Tibial nerve (tissue), 4 donors: ENCODE data around the gene LRRC42. TPM values are rescaled to one million over a fixed set of nuclear protein-coding genes. Genes with fewer than 3 reads are reported as not detected.

Experiments used
- DNase-seq, 2 donors: peaks; one replicate each; pipeline ENCODE4 v3.0.0-alpha.2; 2019; ENCODE audit warnings: low spot score in 2 of 2
- H3K27ac ChIP-seq, 4 donors: fragments of 200-600 bp; sonication (generic) in 3 of 4; one replicate each; pipeline ENCODE4 v1.5.1; 2017 to 2019; ENCODE audit warnings: mild to moderate bottlenecking in 1 of 4
- H3K27me3 ChIP-seq, 2 donors: fragments of 200-600 bp; sonication (generic) in 1 of 2; one replicate each; pipeline versions ENCODE4 v1.5.1 to v1.6.0; 2017 to 2019
- H3K36me3 ChIP-seq, 3 donors: fragments of 200-600 bp; sonication (generic); one replicate each; pipeline ENCODE4 v1.5.1; 2018 to 2019
- H3K4me1 ChIP-seq, 4 donors: fragments of 200-600 bp; sonication (generic) in 3 of 4; one replicate each; pipeline ENCODE4 v1.5.1; 2017 to 2019
- H3K4me3 ChIP-seq, 4 donors: fragments of 200-600 bp; sonication (generic) in 3 of 4; one replicate each; pipeline ENCODE4 v1.5.1; 2017 to 2019; ENCODE audit warnings: mild to moderate bottlenecking in 1 of 4, moderate library complexity in 1 of 4
- H3K9me3 ChIP-seq, 4 donors: fragments of 200-600 bp; sonication (generic) in 3 of 4; one replicate each; pipeline ENCODE4 v1.5.1; 2017 to 2019
- EP300 ChIP-seq, 2 donors: sonication (generic); formaldehyde crosslinking; IDR thresholded peaks; one replicate each; pipeline ENCODE4 v1.6.1; 2017; ENCODE audit warnings: antibody characterized with exemption in 2 of 2, mild to moderate bottlenecking in 1 of 2
- POLR2A ChIP-seq, 2 donors: fragments of 450-650 bp; IDR thresholded peaks; one replicate each; pipeline ENCODE4 v1.6.1; 2017; ENCODE audit warnings: antibody characterized with exemption in 2 of 2, mild to moderate bottlenecking in 2 of 2, moderate library complexity in 2 of 2
- WGBS, 2 donors: methylation state at CpG; one replicate each; pipeline ENCODE4 v1.1.5; 2018; 5-methylcytosine and 5-hydroxymethylcytosine counted together
- total RNA-seq, 4 donors: library from RNA; depleted of rRNA; stranded (reverse); fragments of >200 nt; gene quantifications; one replicate each; pipeline ENCODE4 v1.1.0, GENCODE V29; 2016
- TF ChIP-seq, protein P1 (sequence below), 5 experiments: fragments of 200-600 bp in 3 of 5; fragments of 450-650 bp in 2 of 5; sonication (generic) in 3 of 5; IDR thresholded peaks; one replicate each; pipeline ENCODE4 v1.5.1; 2016 to 2019; ENCODE audit warnings: antibody characterized with exemption in 5 of 5, mild to moderate bottlenecking in 3 of 5, moderate library complexity in 2 of 5

LRRC42 gene
- total RNA-seq, 4 donors from 2014 or later, result 26.1 to 29.5 (median 26.8) TPM

GRCh38 chr1:54010415-54011117 is 64.4 kb downstream of the LRRC42 start:
- H3K4me3 ChIP-seq, result no peak overlapping the region
- H3K27me3 ChIP-seq, result peaks cover 0 to 6% of the 10 kb centered on the region in 2 donors
- no peaks in the 10 kb centered on the region for H3K36me3 ChIP-seq
- H3K9me3 ChIP-seq, result no peaks in the 10 kb centered on the region
- H3K27ac ChIP-seq, result no peak overlapping the region
- 51 to 69% methylated on average over 5 of the region's 5 CpGs for WGBS, 2 donors
- TF ChIP-seq, protein P1, sequence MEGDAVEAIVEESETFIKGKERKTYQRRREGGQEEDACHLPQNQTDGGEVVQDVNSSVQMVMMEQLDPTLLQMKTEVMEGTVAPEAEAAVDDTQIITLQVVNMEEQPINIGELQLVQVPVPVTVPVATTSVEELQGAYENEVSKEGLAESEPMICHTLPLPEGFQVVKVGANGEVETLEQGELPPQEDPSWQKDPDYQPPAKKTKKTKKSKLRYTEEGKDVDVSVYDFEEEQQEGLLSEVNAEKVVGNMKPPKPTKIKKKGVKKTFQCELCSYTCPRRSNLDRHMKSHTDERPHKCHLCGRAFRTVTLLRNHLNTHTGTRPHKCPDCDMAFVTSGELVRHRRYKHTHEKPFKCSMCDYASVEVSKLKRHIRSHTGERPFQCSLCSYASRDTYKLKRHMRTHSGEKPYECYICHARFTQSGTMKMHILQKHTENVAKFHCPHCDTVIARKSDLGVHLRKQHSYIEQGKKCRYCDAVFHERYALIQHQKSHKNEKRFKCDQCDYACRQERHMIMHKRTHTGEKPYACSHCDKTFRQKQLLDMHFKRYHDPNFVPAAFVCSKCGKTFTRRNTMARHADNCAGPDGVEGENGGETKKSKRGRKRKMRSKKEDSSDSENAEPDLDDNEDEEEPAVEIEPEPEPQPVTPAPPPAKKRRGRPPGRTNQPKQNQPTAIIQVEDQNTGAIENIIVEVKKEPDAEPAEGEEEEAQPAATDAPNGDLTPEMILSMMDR (IDR thresholded peaks at IDR 0.05), result no peak
- TF ChIP-seq EP300 (IDR thresholded peaks at IDR 0.05) (no peak), POLR2A (IDR thresholded peaks at IDR 0.05) (no peak)
- no peak for DNase-seq
- no peaks in the 10 kb centered on the region for H3K4me1 ChIP-seq

- no peak for DNase-seq
- H3K27me3 ChIP-seq, result peaks cover 0 to 6% of the 10 kb centered on the region in 2 donors
- TF ChIP-seq EP300 (IDR thresholded peaks at IDR 0.05) (no peak), POLR2A (IDR thresholded peaks at IDR 0.05) (no peak)
- TF ChIP-seq, protein P1 (IDR thresholded peaks at IDR 0.05), result no peak
- no peaks in the 10 kb centered on the region for H3K4me1 ChIP-seq
- 79 to 81% methylated on average over 9 of the region's 9 CpGs for WGBS, 2 donors
- no peak overlapping the region for H3K4me3 ChIP-seq
- no peaks in the 10 kb centered on the region for H3K36me3 ChIP-seq
- no peak overlapping the region for H3K27ac ChIP-seq
- no peaks in the 10 kb centered on the region for H3K9me3 ChIP-seq
Measured at GRCh38 chr1:54011316-54012007, 65.3 kb downstream of the LRRC42 start.

GRCh38 chr1:54012008-54012325 is 65.8 kb downstream of the LRRC42 start:
- DNase-seq, result no peak
- Histone ChIP-seq H3K9me3 (no peaks in the 10 kb centered on the region), H3K4me1 (no peaks in the 10 kb centered on the region), H3K36me3 (no peaks in the 10 kb centered on the region), H3K4me3 (no peak overlapping the region), H3K27me3 (peaks cover 0 to 6% of the 10 kb centered on the region in 2 donors), H3K27ac (no peak overlapping the region)
- TF ChIP-seq EP300 (IDR thresholded peaks at IDR 0.05), result no peak
- TF ChIP-seq POLR2A (IDR thresholded peaks at IDR 0.05), result no peak
- TF ChIP-seq, protein P1 (IDR thresholded peaks at IDR 0.05), result no peak
- 84 to 89% methylated on average over 9 of the region's 9 CpGs for WGBS, 2 donors

DNA sequence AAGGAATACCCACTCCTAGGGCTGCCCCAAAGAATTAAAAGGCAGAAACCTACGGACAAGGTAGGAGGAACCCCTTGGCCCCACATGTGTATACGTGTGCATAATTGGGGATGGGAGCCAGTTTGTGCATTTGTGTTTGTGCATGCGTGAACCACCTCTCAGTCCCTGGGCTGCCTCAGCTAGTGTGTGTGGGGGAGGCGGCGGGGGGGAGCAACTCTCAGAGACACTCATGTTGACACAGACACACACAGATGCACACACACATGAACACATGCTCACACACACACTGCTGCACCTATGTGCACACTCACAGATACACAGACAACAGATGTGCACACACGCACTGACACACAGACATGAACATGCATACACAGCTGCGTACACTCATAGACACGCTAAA is 66.7 kb downstream of the LRRC42 start:
- no peak for TF ChIP-seq EP300 (IDR thresholded peaks at IDR 0.05)
- TF ChIP-seq, protein P1 (IDR thresholded peaks at IDR 0.05), result no peak
- TF ChIP-seq POLR2A (IDR thresholded peaks at IDR 0.05), result no peak
- H3K36me3 ChIP-seq, result no peaks in the 10 kb centered on the region
- H3K4me1 ChIP-seq, result no peaks in the 10 kb centered on the region
- DNase-seq, result no peak
- no peak overlapping the region for H3K27ac ChIP-seq
- H3K9me3 ChIP-seq, result no peaks in the 10 kb centered on the region
- 72 to 78% methylated on average over 6 of the region's 8 CpGs for WGBS, 2 donors
- no peak overlapping the region for H3K4me3 ChIP-seq
- peaks cover 0 to 6% of the 10 kb centered on the region in 2 donors for H3K27me3 ChIP-seq

DNA sequence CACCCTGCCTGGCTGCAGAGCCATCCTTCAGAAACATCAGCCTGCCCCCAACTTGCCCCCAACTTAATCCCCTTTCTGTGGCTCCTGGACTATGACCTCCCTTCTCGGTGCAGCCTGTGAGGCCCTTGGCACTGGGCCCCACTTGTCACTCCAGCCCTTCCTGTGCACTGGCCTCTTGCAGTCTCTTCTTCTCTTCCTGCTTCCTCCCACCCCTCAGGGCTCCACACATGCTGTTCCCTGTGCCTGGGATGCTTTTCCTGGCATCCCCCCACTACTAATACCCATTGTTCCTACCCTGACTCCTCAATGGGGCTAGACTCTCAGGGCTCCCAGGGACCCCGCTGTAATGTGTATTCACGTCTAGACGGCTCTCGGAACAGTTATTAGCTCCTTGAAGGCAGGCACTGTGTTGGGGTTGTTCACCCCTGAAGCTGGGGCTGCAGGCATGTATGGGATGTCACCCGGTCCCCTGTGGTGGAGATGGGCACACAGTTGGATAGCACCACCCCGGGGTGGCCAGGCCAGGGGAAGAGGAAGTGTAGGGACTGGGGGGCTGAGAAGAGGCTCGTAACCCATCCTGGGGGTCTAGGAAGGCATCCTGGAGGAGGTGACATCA is 67.4 kb downstream of the LRRC42 start:
- WGBS, 2 donors, result 73 to 75% methylated on average over 8 of the region's 8 CpGs
- Histone ChIP-seq H3K27me3 (peaks cover 0 to 6% of the 10 kb centered on the region in 2 donors), H3K36me3 (no peaks in the 10 kb centered on the region), H3K9me3 (no peaks in the 10 kb centered on the region), H3K27ac (no peak overlapping the region), H3K4me3 (no peak overlapping the region), H3K4me1 (no peaks in the 10 kb centered on the region)
- no peak for DNase-seq
- TF ChIP-seq POLR2A (IDR thresholded peaks at IDR 0.05) (no peak), EP300 (IDR thresholded peaks at IDR 0.05) (no peak)
- TF ChIP-seq, protein P1 (IDR thresholded peaks at IDR 0.05), result no peak
